ENCODE data around the gene KLHL6.

DNA sequence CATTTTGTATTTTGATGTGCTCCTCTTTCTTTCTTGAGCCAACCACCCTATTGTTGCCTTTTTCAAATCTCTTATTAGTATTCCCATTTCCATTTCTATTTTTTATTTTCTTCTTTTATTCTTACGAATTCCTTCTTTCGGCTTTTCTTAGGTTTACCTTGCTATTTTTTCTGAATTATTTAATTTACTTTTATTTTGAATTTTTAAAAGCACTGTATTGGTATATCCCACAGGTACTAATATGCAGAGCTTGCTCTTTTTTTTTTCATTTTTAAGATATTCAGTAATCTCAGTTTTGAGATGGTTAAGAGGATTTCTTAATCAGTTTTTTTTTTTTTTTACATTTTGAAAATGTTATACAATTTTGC lies 108.7 kb downstream of the KLHL6 start:
- TF ChIP-seq, protein P1, sequence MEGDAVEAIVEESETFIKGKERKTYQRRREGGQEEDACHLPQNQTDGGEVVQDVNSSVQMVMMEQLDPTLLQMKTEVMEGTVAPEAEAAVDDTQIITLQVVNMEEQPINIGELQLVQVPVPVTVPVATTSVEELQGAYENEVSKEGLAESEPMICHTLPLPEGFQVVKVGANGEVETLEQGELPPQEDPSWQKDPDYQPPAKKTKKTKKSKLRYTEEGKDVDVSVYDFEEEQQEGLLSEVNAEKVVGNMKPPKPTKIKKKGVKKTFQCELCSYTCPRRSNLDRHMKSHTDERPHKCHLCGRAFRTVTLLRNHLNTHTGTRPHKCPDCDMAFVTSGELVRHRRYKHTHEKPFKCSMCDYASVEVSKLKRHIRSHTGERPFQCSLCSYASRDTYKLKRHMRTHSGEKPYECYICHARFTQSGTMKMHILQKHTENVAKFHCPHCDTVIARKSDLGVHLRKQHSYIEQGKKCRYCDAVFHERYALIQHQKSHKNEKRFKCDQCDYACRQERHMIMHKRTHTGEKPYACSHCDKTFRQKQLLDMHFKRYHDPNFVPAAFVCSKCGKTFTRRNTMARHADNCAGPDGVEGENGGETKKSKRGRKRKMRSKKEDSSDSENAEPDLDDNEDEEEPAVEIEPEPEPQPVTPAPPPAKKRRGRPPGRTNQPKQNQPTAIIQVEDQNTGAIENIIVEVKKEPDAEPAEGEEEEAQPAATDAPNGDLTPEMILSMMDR (conservative IDR thresholded peaks at IDR 0.05), result no peak
- no peak for TF ChIP-seq ZFX (IDR thresholded peaks at IDR 0.05)
